GM12873 (cell line): ENCODE results near the gene LCTL.

ENCODE experiments used
- TF ChIP-seq, protein P1 (sequence below): IDR thresholded peaks from 2 replicates; pipeline ENCODE4 v1.5.1; 2012; ENCODE audit warnings: low read depth, mild to moderate bottlenecking, moderate library complexity, low read length, control low read depth; ENCODE audit not compliant: insufficient read depth; ENCODE audit errors: missing control alignments

Gene LCTL

GRCh38 chr15:66563126-66563525, 2.7 kb downstream of the LCTL start:
- TF ChIP-seq, protein P1, sequence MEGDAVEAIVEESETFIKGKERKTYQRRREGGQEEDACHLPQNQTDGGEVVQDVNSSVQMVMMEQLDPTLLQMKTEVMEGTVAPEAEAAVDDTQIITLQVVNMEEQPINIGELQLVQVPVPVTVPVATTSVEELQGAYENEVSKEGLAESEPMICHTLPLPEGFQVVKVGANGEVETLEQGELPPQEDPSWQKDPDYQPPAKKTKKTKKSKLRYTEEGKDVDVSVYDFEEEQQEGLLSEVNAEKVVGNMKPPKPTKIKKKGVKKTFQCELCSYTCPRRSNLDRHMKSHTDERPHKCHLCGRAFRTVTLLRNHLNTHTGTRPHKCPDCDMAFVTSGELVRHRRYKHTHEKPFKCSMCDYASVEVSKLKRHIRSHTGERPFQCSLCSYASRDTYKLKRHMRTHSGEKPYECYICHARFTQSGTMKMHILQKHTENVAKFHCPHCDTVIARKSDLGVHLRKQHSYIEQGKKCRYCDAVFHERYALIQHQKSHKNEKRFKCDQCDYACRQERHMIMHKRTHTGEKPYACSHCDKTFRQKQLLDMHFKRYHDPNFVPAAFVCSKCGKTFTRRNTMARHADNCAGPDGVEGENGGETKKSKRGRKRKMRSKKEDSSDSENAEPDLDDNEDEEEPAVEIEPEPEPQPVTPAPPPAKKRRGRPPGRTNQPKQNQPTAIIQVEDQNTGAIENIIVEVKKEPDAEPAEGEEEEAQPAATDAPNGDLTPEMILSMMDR, result no peak

DNA sequence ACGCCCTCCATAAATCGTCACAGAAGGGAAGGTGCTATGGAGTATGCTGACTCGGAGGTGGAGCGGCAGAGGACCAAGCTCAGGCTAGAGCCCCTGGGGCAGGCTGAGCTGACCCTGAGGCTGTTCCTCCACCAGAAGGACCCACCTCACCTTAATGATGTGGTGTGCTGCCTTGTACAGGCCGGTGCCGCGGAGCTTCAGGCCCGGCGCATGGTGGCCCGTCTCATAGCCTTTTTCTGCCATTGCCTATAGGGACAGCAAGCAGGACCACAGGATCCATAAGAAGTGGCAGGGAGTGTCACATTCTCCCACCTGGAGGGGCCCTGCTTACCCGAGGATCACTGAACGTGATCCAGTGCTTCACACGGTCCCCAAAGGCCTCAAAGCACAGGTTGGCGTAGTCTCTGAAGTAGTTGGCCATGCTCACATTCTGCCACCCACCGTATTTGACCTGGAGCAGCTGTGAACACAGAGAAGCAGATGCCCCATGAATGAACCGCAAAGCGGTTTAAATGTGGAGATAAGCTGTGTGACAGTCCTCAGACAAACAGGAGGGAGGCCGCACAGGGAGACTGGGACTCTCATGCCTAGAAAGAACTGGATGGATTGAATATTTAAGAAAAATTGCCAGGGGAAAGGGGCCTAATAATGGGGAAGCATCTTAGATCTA, 4.8 kb downstream of the LCTL start:
- TF ChIP-seq, protein P1, result no peak

GRCh38 chr15:66558271-66558670, 7.5 kb downstream of the LCTL start:
- TF ChIP-seq, protein P1, result no peak

- TF ChIP-seq, protein P1, result no peak
Observed at GRCh38 chr15:66555685-66556084, 10.1 kb downstream of the LCTL start.

DNA sequence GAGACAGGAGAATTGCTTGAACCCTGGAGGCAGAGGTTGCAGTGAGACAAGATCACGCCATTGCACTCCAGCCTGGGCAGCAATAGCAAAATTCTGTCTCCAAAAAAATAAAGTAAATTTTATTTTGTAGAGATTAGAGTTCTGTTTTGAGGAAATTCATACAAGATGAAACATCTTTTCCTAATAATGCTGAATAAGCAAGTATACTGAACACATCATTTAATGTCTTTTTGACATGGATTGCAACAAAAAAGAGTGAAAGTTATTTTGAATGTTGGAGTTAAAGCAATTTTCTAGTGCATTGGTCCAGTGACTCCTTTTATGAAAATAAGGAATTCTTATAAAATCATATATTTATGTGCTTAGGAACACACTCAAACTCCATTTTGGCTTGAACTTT, 20.5 kb downstream of the LCTL start:
- TF ChIP-seq, protein P1, result no peak

- TF ChIP-seq, protein P1, result no peak
Observed at GRCh38 chr15:66542896-66543295, 22.9 kb downstream of the LCTL start.

- TF ChIP-seq, protein P1, result no peak
Observed at GRCh38 chr15:66535056-66535455, 30.7 kb downstream of the LCTL start.
